Lower leg skin (tissue), 4 donors: ENCODE results near the gene SLC29A3. TPM values are rescaled to one million over a fixed set of nuclear protein-coding genes. Genes with fewer than 3 reads are reported as not detected.
A peak's percentile ranks its signal among the peaks of the same experiment; 100 is the strongest.

Source experiments
- DNase-seq, 2 donors: peaks; one replicate each; pipeline ENCODE4 v3.0.0-alpha.2; 2019; ENCODE audit warnings: low spot score in 2 of 2
- H3K4me3 ChIP-seq: fragments of 200-600 bp; sonication (generic); 2 replicates; pipeline ENCODE4 v1.5.1; 2017; ENCODE audit warnings: mild to moderate bottlenecking, low read depth; ENCODE audit not compliant: poor library complexity, severe bottlenecking
- POLR2A ChIP-seq, 2 donors: fragments of 450-650 bp; IDR thresholded peaks; one replicate each; pipeline ENCODE4 v1.6.1; 2016 to 2017; ENCODE audit warnings: antibody characterized with exemption in 2 of 2, mild to moderate bottlenecking in 1 of 2, moderate library complexity in 1 of 2
- WGBS, 2 donors: methylation state at CpG; one replicate each; pipeline ENCODE4 v1.1.5; 2018; 5-methylcytosine and 5-hydroxymethylcytosine counted together
- intact Hi-C: fragments of 100-400 bp; cut with DNase I; formaldehyde crosslinking; loops from one replicate; pipeline ENCODE4 v1.15.0; 2023; ENCODE audit warnings: low total_unique reads
- total RNA-seq, 4 donors: library from RNA; depleted of rRNA; stranded (reverse); fragments of >200 nt; gene quantifications; one replicate each; pipeline ENCODE4 v1.1.0, GENCODE V29; 2016
- TF ChIP-seq, protein P1 (sequence below), 3 donors: fragments of 450-650 bp; IDR thresholded peaks; one replicate each; pipeline ENCODE4 v1.5.1; 2016; ENCODE audit warnings: antibody characterized with exemption in 3 of 3, mild to moderate bottlenecking in 3 of 3, moderate library complexity in 2 of 3

Gene SLC29A3
- total RNA-seq, 4 donors from 2014 or later = 1.1 to 5.7 (median 2.6) TPM

DNA sequence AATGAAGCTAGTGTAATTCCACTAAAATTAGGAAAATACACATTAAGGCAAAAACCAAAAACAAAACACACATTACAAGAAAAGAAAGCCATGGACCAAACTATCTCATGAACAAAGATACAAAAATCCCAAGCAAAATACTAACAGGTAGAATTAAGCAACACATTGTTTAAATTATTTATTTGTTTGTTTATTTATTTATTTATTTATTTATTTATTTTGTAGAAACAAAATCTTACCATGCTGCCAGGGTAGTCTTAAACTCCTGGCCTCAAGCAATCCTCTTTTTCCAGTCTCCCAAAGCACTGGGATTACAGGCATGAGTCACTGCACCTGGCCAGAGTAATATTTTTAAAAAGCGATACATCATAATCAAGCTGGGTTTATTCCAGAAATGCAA is 6.8 kb upstream of the SLC29A3 start:
- no peak overlapping the region for H3K4me3 ChIP-seq
- no peak for DNase-seq
- WGBS, 2 donors = 54 to 64% methylated on average over 1 of the region's 1 CpG
- intact Hi-C loops = no loop called here
- TF ChIP-seq, protein P1, sequence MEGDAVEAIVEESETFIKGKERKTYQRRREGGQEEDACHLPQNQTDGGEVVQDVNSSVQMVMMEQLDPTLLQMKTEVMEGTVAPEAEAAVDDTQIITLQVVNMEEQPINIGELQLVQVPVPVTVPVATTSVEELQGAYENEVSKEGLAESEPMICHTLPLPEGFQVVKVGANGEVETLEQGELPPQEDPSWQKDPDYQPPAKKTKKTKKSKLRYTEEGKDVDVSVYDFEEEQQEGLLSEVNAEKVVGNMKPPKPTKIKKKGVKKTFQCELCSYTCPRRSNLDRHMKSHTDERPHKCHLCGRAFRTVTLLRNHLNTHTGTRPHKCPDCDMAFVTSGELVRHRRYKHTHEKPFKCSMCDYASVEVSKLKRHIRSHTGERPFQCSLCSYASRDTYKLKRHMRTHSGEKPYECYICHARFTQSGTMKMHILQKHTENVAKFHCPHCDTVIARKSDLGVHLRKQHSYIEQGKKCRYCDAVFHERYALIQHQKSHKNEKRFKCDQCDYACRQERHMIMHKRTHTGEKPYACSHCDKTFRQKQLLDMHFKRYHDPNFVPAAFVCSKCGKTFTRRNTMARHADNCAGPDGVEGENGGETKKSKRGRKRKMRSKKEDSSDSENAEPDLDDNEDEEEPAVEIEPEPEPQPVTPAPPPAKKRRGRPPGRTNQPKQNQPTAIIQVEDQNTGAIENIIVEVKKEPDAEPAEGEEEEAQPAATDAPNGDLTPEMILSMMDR (IDR thresholded peaks at IDR 0.05) = no peak
- TF ChIP-seq POLR2A (IDR thresholded peaks at IDR 0.05) = no peak

DNA sequence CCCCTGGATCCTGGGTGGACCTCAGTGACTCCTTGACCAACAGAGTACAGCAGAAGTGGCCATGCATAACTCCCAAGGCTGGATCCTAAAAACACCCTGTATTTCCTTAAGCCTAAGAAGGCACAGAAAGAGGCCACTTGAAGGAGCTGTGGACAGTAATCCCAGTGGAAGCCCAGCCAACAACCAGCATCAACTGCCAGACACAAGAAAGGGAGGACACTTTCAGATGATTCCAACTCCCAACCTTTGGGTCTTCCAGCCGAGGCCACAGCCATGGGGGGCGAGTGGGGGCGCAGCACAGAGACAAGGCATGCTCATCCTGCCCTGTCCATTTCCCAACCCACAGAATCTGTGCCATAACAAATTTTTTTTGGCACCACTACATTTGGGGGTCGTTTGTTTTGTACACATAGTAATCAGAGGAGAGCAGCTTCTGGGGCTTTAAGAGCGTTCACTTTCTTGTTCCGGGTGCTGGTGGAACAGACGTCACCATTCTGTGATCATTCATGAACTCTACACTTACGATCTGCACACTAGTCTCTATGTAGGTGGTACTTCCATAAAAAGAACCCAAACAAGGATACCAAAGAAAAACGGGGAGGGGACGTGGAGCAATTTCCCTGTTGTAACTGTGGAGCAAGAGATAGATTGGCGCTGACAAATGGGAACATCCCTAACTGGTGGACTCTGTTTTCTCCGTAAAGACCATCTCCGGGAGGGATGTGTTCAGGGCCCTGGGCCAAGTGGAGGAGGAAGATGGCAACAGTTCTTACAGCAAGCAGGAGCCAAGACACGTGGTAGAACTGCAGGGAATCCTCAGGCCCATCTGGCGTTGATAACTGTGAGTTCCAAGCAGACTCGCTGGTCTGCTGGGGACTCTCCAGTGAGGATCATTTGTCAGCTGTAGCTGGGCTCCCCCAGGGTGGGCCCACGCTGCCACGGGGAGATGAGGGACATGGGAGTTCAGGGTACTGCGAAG is 6.0 kb upstream of the SLC29A3 start:
- intact Hi-C loops = no loop called here
- peak; percentile 69 to 92 for DNase-seq
- TF ChIP-seq, protein P1 (IDR thresholded peaks at IDR 0.05) = no peak
- TF ChIP-seq POLR2A (IDR thresholded peaks at IDR 0.05) = no peak
- H3K4me3 ChIP-seq = no peak overlapping the region
- WGBS, 2 donors = 24 to 30% methylated on average over 19 of the region's 19 CpGs

DNA sequence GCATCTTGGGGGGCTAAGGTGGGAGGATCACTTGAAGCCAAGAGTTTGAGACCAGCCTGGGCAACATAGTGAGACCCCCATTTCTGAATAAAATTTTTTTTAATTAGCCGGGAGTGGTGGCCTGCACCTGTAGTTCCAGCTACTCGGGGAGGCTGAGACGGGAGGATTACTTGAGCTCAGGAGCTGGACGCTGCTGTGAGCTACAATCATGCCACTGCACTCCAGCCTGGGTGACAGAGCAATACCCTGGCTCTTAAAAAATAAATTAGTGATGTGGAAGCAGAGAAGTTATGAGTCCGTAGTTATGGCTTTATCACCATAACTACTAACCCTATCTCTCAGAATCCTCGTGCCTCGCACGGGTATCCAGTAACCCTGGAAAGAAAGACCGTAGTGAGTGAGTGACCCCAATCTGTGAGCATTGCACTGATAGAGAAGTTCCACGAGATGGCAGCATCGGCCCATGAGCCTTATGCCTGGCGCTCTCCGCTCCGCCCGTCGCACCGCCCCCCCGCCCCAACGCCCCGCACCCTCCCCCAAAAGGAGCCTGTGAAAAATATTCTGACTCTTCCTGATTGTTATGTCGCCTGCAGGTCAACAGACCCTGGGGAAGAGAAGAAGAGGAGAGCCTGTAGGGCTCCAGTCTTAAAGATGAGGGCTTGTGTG is 4.9 kb upstream of the SLC29A3 start:
- H3K4me3 ChIP-seq = no peak overlapping the region
- no peak for DNase-seq
- intact Hi-C loops = no loop called here
- no peak for TF ChIP-seq POLR2A (IDR thresholded peaks at IDR 0.05)
- TF ChIP-seq, protein P1 (IDR thresholded peaks at IDR 0.05) = peak in 1 of 3 donors; percentile 51
- WGBS, 2 donors = 5 to 6% methylated on average over 21 of the region's 21 CpGs

DNA sequence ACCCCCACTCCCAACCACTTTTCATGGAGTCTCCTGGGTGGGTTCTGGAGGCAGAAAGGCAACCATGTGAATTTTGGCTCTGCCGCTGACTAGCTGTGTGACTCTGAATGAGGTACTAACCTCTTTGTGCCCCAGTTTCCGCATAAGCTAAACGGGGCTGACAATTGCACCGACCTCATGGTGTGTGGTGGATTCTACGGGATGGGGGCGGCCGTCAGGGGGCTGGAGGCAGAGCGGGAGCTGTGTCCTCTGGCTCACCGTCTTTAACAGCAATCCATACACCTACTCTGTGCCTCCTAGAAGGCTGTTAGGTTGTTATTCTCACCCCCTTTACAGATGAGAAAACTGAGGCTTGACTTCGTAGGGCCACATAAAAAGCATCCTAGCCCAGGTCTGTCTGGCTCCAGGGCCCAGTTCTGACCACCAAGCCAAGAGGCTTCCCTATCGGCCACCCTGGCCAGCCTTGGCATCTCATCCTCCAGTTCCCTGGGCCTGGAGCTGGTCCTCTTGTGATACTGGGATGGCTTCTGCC is 4.3 kb upstream of the SLC29A3 start:
- intact Hi-C loops = loop anchor here (5.0 kb wide), 2 partner anchors 253 to 393 kb away; no protein-coding TSS in a partner anchor
- no peak overlapping the region for H3K4me3 ChIP-seq
- DNase-seq = no peak
- 45 to 55% methylated on average over 11 of the region's 11 CpGs for WGBS, 2 donors
- TF ChIP-seq, protein P1 (IDR thresholded peaks at IDR 0.05) = no peak
- TF ChIP-seq POLR2A (IDR thresholded peaks at IDR 0.05) = no peak

DNA sequence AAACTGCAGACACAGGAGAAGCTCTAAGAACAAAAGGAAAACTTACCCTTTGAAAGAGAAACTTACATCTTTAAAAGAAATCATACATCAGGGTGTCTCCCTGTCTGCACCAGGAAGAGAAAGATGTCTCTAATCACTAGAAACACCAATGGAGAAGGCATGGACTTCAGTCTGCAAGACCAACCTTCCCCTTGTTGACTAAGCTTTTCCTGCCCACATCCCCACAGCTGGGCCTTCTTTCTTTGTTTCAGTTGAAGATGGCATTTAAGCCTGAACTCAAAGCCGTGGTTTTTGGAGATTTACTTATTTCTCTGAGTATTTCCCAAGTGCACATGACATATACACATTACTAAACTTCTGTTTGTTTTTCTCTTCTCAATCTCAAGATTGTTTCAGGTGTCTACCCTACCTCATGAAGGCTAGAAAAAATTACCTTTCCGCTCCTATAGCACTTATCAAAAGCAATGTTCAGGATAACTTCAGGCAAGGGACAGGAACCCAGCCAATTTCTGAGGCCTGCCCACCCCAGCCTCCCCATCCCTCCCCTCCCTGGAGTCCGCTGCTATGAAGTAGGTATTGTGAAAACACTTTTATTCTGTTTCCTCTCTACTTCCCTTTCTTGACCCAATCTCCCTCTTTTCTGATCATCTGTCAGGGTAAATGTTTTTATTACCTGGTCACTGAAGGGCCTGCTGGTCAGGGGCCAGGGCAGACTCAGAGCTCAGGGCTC is 2.8 kb upstream of the SLC29A3 start:
- DNase-seq = no peak
- intact Hi-C loops = loop anchor here (5.0 kb wide), 2 partner anchors 251 to 391 kb away; no protein-coding TSS in a partner anchor
- TF ChIP-seq POLR2A (IDR thresholded peaks at IDR 0.05) = no peak
- TF ChIP-seq, protein P1 (IDR thresholded peaks at IDR 0.05) = no peak
- H3K4me3 ChIP-seq = no peak overlapping the region
- WGBS, 2 donors = 73 to 78% methylated on average over 3 of the region's 3 CpGs
